HPDE6-E6E7 (cell line): ENCODE results near the gene RAB37.

Experiments used
- DNase-seq: peaks from one replicate; pipeline ENCODE4 v3.0.0; 2011; ENCODE audit warnings: missing footprints; ENCODE audit errors: extremely low spot score

The RAB37 gene

GRCh38 chr17:74760404-74761105 is 23.5 kb downstream of the RAB37 start:
- DNase-seq, result peak; percentile 80

DNA sequence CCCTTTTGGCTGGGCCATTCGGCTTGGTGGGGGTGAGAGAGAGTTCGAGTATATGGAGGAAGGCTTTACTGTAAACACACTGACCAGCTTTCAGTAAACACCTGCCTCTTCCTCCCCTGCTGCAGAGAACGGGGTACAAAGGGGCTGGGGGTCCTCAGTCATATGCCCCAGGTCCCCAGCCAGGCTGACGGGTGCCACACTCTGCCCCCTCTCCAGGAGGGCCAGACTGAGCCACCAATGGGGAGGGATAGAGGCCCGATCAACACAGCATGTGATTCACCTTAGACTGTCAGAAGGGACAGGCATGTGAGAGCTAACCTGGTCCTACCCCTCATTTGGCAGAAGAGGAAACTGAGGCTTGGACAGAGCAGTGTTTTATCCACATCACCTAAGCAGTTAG is 24.4 kb downstream of the RAB37 start:
- DNase-seq, result no peak

GRCh38 chr17:74761931-74762330 is 24.9 kb downstream of the RAB37 start:
- no peak for DNase-seq

DNA sequence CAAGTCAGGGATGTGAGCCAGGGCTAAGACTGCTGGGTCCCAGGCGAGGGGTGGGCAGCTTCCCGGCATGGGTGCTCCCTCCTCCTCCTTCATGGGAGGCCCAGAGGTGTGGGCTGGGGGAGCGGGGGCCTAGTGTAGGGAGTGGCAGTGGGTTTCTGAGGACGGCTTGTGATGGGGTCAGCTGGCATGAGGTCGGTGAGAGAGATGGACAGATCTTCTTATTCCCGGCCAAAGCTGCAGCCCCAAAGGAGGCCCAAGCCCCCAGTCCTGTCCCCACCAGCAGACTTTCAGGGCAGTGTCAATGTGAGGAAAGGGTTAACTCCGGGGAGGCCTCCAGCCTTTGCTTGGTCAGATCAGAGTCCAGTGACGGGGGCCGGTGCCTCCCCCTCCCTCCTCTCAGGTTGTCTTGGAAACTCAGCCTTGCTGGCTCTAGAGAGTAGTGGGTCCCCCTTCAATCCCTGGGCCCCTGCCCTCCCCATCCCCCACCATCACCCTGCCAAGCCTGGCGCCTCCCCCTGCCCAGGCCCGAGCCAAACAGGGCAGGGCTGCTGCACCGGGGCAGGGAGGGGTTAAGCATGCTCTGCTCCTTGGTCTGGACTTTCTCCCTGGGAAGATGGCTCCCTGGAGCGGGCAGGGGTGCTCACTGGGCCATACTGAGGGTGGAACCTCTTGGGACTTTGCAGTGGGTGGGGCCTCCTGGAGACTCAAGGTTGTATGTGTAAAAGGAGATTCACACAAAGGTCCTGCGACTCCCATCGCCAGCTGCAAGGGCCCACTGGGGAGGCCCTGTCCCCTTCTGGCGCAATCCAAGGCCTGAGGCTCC is 26.7 kb downstream of the RAB37 start:
- no peak for DNase-seq

DNA sequence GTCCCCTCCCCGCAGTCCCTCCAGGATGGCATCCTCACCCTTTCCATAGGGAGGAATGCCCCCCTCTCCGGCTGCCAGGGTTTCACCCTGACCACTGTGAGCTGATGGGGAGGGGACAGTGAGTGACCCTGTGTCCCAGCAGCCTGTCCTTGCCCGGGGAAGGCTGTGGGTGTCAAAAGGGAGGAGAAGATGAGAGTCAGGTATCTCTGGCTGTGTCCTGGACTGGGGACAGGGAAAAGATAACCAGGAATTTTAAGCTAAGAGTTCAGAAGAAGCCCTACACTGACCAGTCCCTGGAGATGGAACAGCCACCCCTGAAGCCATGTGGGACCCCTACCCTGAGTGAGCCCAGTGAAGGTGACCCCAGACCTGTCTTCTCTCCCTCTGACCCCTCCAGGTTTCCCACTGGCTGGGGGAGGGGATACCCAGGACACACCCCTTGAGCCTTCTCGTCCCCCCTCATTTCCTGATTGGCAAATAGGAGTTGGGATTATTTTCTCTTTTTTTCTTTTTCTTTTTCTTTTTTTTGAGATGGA is 27.8 kb downstream of the RAB37 start:
- DNase-seq, result no peak

GRCh38 chr17:74766413-74766812 is 29.4 kb downstream of the RAB37 start:
- DNase-seq, result no peak

GRCh38 chr17:74767111-74767516 is 30.1 kb downstream of the RAB37 start:
- DNase-seq, result no peak

- DNase-seq, result no peak
These were observed 31.2 kb downstream of the RAB37 start for GRCh38 chr17:74768069-74768762.

DNA sequence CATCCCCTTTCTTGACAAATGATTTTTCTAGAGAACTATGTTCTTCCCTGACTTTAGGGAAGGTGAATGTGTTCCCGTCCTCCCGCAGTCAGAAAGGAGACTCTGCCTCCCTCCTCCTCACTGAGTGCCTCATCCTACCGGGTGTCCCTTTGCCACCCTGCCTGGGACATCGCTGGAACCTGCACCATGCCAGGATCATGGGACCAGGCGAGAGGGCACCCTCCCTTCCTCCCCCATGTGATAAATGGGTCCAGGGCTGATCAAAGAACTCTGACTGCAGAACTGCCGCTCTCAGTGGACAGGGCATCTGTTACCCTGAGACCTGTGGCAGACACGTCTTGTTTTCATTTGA is 31.7 kb downstream of the RAB37 start:
- DNase-seq, result no peak

- DNase-seq, result no peak
These were observed 32.3 kb downstream of the RAB37 start for GRCh38 chr17:74769266-74769855.

GRCh38 chr17:74769856-74770497 is 32.9 kb downstream of the RAB37 start:
- no peak for DNase-seq

DNA sequence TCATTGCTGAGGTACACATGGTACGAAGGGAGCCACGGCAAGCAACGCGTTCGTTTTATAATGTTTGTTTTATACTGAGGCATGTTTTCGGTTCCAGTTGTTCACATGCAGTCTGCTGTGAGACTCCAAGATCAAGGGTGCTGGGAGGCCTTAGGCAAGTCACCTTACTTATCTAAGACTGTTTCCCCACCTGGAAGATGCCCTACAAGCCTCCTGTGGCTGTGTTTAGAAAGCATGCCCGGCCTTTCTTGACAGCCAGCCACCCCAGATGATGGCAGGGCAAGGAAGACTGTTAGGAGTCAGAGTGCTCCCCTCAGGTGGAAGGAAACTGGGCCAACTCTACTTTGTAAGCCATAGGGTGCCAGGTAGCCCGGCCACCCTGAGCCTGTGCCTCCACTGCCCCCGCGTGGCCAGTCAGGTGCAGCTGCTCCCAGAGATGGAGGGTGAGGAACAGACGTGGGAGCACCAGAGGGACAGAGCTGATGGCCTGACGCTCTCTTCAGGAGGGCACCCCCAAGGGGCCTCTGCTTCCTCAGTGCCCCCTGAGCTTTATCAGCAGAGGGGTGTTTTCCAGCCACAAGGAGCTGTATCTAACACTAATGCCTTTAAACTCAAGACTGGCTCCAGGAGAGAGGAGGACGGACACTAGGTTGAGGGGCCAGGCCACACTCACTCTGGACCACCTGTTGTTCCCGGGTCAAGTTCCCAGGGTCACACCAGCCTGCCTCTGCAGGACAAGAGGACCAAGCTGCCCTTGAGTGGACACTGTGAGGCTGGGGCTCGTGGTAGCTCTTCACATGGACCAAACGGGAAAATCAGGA is 33.7 kb downstream of the RAB37 start:
- no peak for DNase-seq

DNA sequence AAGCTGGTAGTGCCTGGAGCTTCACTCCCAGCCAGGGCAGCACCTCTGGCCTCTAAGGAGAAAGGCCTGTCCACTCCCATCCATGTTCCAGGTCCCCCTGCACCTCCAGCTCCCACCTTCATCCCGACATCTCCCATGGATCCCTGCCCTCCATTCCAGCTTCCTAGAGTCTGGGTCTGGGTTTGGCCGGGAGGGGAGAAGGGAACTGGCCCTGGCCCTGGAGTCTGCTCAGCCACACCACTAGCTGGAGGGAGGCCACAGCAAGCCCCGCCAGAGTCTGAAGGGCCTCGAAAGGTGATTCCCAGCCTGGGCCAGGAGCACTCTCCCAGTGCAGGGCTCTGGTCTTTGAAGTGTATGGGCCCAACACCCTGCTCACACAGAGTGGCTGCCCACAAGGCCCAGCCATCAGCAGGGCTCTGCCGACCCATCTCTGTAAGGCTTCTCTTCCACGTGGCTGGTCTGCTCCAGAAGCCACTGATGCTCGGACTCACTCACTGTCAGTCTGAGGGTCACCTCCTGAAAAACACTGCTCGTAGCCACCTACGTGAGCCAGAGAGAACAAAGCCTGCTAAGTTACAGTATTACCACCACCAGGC is 34.4 kb downstream of the RAB37 start:
- DNase-seq, result no peak

DNA sequence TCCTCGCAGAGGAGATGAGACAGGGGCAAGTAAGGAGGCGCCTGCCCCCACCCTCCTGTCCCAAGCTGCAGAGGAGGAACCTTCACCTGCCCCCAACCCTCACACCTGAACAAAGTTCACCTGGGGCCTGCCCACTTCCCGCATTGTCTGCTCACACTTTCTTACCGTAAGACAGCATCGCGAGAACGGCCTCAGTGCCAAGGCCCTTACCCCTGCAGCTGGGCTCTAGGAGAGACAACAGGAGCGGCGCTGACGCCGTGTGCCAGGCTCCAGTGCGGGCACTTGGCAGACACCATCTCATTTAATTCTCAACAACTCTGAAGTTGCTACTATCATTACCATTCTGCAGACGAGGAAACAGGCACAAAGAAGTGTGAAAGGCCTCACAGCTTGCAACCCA is 35.0 kb downstream of the RAB37 start:
- DNase-seq, result no peak

DNA sequence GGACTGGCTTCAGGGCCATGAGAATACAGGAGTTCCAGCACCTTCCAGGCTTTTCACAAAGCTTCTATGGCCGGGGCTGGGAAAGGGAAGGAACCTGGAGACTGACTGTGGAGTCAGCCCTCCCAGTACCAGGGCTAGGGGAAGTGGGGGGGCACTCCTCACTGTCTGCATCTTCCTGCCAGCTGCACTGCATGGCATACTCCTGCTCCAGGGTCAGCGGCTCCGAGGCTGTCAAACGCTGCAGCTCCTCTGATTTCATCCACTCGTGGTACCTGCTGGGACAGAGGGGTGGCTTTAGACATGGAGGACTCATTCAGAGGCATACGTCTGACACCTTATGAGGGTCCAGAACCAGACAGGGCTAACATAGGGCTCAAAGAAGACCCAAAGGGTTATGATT is 36.4 kb downstream of the RAB37 start:
- no peak for DNase-seq

GRCh38 chr17:74773871-74774286 is 36.8 kb downstream of the RAB37 start:
- no peak for DNase-seq

- DNase-seq, result no peak
These were observed 38.5 kb downstream of the RAB37 start for GRCh38 chr17:74775409-74776043.

DNA sequence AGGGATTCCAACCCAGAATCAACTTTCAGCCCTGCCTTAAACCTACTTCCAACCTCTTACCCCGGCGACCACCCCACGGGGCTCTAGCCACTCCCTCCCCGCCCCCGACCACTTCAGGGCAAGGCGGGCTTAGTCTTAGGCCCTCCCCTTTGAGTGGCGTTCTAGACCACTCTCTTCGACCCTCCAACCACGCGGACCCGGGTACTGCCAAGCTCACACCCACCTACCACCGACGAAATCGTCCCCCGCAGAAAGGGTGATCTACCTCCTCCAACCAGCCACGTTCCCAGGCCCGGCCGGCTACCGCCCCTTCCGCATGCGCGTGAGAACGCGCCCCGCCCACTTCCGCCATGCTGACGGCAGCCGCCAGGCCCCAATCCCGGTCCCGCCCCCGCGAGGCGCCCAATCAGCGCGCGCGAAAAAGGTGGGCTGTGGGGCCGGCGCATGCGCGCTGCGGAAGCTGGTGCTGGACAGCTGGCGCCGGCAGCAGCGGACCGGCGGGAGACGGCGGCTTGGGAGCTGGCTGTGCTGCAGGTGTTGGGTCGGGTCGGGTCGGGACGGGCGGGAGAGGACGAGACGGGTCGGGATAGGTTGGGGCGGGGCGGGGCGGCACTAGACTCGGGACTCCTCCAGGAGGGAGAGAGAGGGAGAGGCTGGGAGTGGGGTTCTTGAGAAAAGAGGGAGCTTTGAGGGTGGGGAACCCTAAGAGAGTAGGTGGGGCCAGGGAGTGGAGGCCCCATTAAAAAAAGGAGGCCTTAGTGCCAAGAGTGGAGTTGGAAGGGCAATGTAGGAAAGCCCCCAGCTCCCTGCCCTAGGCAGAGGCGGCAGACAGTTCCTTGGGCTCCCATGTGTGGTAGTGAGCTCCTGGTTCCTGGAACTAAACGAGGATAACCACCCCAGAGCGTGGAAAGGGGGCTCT is 39.2 kb downstream of the RAB37 start, which contains the start of gene NAT9:
NAT9 (minus strand) TSS at position 302 of the 919 bp plus-strand sequence. CDS start 647 bp downstream, outside the sequence.
- peak; percentile 99 for DNase-seq

DNA sequence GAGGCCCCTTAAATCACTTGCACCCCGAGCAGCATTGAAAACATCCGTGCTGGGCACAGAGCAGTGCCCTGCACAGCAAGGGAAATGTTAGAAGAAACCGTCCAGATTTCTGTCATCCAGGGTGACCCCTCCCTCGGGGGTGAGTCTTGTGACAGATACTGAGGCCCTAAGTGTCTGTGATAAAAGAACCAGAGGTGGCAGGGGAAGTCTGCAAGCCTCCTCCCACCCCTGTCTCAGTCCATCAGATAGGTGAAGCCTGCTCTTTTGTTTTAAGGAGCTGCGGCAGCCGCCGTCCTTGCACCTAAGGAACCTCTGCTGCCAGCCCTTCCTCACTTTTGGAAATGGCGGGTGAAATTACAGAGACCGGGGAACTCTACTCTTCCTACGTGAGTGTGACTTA is 39.9 kb downstream of the RAB37 start:
- no peak for DNase-seq
